ENCODE measurements around the gene TSNAXIP1.

The TSNAXIP1 gene, protein sequence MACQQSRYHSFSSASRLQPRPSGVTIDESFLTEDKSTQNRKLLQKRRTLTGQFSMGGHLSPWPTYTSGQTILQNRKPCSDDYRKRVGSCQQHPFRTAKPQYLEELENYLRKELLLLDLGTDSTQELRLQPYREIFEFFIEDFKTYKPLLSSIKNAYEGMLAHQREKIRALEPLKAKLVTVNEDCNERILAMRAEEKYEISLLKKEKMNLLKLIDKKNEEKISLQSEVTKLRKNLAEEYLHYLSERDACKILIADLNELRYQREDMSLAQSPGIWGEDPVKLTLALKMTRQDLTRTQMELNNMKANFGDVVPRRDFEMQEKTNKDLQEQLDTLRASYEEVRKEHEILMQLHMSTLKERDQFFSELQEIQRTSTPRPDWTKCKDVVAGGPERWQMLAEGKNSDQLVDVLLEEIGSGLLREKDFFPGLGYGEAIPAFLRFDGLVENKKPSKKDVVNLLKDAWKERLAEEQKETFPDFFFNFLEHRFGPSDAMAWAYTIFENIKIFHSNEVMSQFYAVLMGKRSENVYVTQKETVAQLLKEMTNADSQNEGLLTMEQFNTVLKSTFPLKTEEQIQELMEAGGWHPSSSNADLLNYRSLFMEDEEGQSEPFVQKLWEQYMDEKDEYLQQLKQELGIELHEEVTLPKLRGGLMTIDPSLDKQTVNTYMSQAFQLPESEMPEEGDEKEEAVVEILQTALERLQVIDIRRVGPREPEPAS

DNA sequence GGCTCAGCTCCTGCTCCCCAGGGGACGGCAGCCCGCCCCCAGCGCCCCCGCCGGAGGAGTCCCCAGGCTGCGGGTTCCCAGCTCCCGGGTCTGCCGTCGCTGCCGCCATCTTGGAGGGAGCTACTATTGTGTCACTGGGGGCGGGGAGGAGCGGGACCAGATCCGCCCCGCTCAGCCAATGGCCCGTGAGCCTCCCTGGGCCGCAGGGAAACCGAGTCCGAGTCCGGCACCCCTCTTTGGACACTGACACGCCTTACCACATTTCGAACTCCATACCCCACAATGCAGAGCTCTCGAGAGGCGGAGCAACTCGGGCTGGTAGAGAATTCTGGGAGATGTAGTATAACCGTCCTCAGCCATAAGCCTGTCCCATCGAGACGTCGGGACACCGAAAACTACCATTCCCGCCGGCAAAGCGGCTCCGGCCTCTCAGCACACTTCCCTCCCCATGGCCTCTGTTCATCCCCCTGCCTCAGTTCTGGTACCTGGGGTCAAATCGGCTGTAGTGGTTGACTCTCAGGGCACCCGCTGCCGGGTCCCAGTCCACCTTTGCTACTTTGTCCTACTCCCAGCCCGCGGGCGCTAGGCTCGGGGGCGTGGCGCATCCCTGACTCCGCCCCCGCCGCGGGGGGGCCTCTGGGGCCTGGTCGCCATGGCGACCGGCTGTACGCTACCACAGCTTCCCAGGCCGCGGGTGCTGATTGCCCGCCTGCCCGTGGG, at the start of gene TSNAXIP1, which contains the start of gene RANBP10:
TSS of gene TSNAXIP1 (plus strand) at position 462 of the 720 bp plus-strand sequence. CDS start 261 bp downstream, outside the sequence.
TSS of gene RANBP10 (minus strand) at position 133 of the 720 bp plus-strand sequence. CDS start at position 109, 24 bp downstream.
- peak; percentile 91 for DNase-seq

DNA sequence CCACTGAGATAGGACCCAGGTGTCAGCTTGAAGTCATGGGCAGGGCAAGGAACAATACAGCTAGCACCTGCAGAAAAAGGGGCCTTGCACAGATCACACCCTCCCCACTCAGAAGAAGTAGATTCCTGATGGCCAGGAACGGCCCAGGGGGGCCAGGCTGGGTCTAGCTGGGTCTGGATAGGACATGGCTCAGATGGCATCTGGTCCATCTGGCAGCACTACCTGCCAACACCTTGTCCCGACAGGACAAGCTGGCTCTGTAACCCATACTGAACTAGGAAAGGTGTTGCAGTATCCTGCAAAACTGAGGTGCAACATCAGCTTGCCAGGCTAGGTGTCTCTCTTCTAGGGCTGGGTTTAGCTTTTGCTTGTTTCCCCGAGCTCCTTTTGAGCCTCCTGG, 48.7 kb upstream of the TSNAXIP1 start:
- no peak for DNase-seq

GRCh38 chr16:67758966-67759365, 47.7 kb upstream of the TSNAXIP1 start:
- DNase-seq, result no peak

- no peak for DNase-seq
These were observed 46.3 kb upstream of the TSNAXIP1 start for GRCh38 chr16:67760206-67760955.

- no peak for DNase-seq
These were observed 45.8 kb upstream of the TSNAXIP1 start for GRCh38 chr16:67760956-67761230.

GRCh38 chr16:67761924-67762323, 44.8 kb upstream of the TSNAXIP1 start:
- DNase-seq, result no peak

DNA sequence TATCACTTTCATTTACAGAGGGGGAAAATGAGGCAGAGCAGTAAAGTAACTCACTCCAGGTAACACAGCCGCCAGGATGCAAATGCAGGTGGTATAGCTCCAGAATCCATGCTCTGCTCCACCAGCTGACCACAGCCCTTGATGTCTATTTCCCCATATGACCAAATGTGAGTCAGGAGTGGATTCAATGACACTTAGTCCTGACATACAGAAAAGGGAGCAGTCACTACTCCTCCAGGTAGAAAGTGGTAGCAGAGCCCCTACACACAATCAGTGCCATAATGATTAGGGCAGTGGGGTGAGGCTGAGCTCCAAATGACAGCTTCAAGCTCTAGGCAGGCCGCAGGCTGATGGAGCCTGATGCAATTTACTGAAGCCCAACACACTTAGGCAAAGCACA, 44.3 kb upstream of the TSNAXIP1 start:
- DNase-seq, result no peak

DNA sequence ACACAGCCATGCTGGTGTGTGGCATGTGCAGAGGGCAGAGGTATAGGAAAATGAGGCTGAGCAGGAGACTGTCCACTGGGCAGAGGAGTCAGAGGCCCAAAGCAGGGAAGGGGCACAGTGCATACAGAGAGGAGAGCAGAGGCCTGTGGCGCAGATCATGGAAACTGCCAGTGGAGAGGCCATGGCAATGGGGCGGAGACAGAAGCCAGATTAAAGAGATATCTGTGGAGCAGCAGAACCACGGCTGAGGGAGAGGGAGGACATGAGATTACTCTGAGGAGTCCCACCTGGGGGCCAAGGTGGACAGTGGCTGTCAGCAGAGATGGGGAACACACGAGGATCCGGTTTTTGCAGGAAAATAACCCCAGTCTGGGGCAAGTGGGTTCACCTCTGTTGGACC, 43.6 kb upstream of the TSNAXIP1 start:
- no peak for DNase-seq

DNA sequence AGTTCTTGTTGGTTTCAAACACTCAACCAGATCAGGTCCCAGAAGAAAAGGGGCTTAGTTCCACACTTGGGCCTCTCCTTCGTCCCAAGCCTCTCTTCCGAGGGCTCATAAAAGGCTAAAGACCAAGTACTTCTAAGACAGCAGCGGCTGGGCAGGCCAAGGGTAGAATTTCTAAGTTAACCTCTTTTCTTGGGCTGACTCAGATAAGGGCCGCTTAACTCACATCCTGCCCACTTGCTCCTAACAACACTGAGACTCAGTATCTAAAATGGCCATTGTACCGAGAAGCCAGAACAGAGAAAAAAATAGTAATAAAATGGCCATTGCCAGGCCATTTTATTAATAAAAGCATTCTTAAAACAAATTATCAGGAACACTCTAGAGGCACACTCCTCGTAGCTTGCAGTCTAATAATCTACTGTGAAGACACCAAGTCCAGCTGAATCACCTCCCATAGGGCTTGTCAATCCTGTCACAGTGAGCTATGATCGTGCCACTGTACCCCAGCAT, 42.5 kb upstream of the TSNAXIP1 start:
- DNase-seq, result no peak

DNA sequence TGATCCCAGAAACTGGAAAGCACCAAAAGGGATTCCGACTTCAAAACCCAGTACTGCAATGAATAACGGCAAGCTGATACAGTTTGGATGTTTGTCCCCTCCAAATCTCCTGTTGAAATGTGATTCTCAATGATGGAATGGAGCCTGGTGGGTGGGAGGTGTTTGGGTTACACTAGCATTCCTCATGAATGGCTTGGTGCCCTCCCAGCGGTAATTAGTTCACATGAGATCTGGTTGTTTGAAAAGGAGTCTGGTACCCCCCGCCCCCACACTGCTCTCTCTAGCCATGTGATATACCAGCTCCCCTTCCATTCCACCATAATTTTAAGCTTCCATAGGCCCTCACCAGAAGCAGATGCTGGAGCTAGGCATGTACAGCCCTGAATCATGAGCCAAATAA, 40.4 kb upstream of the TSNAXIP1 start:
- DNase-seq, result no peak

DNA sequence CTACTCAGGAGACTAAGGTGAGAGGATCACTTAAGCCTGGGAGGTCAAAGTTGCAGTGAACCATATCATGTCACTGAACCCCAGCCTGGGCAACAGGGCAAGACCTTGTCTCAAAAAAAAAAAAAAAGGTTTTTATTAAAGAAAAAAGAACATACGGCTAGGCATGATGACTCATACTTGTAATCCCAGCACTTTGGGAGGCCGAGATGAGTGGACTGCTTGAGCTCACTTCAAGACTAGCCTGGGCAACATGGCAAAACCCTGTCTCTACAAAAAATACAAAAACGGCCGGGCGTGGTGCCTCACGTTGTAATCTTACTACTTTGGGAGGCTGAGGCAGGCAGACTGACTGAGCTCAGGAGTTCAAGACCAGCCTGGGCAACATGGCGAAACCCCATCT, 38.7 kb upstream of the TSNAXIP1 start:
- DNase-seq, result no peak

DNA sequence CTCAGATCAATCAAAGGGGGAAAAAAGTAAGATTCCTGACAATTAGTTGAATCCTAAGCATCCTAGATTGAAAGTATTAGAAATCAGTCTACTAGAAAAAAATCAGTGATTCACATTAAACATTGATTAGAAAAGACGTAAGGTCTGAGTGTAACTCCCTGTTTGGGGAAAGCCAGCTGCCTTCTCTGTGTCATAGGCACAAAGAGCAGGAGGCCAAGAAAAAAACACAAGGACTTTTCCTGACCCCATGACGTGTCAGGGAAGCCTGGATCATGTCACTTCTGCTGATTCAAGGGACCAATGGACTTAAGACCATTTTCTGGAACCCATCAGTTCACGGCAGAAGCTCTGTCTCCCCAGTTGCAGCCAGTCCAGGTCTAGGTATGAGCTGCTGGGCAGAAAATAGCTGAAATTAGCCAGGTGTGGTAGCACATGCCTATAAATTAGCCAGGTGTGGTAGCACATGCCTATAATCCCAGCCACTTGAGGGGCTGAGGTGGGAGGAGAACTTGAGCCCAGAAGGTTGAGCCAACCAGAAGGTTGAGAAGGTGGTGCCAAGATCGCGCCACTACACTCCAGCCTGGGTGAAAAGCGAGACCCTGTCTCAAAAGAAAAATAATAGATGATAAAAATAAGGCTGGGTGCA, 36.2 kb upstream of the TSNAXIP1 start:
- no peak for DNase-seq

GRCh38 chr16:67773099-67773498, 33.6 kb upstream of the TSNAXIP1 start:
- no peak for DNase-seq

- no peak for DNase-seq
These were observed 32.9 kb upstream of the TSNAXIP1 start for GRCh38 chr16:67773569-67774456.

GRCh38 chr16:67774457-67774853, 32.2 kb upstream of the TSNAXIP1 start:
- no peak for DNase-seq

DNA sequence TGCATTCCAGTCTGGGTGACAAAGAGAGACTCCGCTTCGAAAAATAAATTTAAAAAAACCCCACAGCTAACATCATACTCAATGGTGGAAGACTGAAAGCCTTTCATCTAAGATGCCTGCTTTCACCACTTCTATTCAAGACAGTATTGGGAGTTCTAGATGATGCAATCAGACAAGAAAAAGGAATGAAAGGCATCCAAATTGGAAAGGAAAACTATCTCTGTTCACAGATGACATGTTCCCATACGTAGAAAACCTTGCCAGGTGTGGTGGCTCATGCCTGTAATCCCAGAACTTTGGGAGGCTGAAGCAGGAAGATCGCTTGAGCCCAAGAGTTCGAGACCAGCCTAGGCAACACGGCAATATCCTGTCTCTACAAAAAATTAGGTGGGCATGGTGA, 31.4 kb upstream of the TSNAXIP1 start:
- no peak for DNase-seq

DNA sequence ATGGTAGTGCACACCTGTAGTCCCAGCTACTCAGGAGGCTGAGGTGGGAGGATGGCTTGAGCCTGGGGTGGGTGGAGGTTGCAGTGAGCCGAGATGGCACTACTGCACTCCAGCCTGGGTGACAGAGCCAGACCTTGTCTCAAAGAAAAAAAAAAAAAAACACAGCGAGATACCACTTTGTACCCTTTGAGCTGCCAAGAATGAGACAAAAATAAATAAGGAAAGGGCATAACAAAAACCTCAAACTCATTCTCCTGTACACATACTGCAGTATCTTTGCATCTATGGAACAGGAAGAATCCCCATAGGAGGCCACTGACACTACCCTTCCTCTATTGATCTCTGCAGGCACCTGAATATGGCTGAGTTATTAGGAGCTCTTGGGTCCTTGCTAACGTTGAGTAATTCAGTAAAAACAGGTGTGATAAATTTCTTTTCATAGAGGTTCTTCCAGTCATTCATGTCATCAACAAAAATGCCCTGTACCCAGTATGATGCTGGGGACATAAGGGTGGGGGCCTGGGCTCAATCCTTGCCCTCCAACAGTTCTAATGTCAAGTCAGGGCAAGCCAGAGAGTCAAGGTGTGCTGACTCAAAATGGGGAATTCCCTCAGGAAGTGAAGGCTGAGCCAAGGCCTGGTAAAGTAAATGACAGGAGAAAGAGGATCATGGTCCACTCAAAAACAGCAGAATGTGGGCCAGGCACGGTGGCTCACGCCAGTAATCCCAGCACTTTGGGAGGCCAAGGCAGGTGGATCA, 27.3 kb upstream of the TSNAXIP1 start:
- DNase-seq, result no peak

DNA sequence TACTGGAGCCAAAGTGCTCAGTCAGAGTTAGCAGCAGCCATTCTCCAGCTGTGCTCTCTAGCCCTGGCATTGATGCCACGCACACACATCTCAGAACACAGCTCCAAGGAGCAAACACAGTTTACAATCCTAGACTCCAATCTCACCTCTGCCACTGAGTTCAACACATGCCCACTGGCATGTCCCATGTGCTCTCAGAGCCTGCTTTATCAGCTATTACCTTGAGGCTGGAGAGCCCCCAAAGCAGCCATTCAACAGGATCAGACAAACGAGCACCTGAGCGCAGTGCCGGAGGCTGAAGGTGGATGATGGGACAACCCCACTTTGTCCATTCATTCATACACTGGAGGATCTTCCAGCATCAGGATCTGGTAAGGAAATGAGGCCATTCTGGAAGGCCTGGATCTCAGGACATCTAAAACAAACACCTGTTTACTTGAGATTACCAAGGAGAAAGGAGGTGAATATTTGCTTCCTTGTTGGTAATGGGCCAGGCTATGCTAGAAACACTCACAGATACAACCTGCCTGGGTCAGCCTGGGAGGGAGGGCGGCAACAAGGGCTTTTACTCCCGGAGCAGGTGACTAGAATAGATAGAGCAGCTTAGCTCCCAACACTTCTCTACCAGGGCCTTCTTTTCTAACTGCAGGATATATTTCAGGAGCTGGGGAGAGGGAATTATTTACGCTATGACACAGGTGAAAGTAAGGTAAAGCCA, 25.7 kb upstream of the TSNAXIP1 start:
- no peak for DNase-seq

DNA sequence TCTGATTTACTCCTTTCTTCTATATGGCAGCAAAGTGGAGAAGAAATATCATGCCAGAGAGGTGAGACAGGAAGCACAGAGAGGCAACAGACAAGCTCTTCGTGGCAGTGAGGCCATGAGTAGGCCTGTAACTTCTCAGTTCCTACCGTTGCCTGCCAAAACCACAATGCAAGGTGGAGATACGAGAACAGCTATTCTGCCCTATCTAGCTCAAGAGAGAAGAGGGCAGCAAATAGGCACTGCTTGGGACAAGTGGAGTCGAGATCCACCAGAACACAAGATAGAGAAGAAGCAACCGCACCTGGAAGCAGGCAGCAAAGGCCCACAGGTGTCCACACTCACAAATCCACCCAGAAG, 25.1 kb upstream of the TSNAXIP1 start:
- DNase-seq, result peak; percentile 24
